ENCODE measurements around the gene SDK1. TPM values are rescaled to one million over a fixed set of nuclear protein-coding genes. Genes with fewer than 3 reads are reported as not detected.
"Not testable (repeated sequence)": the region's sequence is repeated elsewhere in the genome, so short reads cannot be mapped to it uniquely, and the experiment has no call there.

SDK1 gene
- total RNA-seq, 4 donors from 2014 or later: 1.3 to 5.0 (median 2.0) TPM

GRCh38 chr7:3960050-3960763 lies 659.2 kb downstream of the SDK1 start:
- Histone ChIP-seq H3K9me3 (no peaks in the 10 kb centered on the region), H3K27me3 (no peaks in the 10 kb centered on the region), H3K36me3 (no peaks in the 10 kb centered on the region), H3K4me1 (peaks cover 26 to 37% of the 10 kb centered on the region in 2 donors), H3K27ac (no peak overlapping the region), H3K4me3 (replicated peaks in 1 of 3) (no peak overlapping the region)
- 92 to 96% methylated on average over 11 of the region's 11 CpGs for WGBS, 2 donors
- no peak for TF ChIP-seq POLR2A (IDR thresholded peaks at IDR 0.05)
- no peak for TF ChIP-seq CTCF (IDR thresholded peaks at IDR 0.05)
- intact Hi-C loops (cut with DNase I): no loop called here
- no peak for DNase-seq

GRCh38 chr7:3960942-3961341 lies 659.9 kb downstream of the SDK1 start:
- H3K4me1 ChIP-seq: peaks cover 18 to 30% of the 10 kb centered on the region in 2 donors
- no peaks in the 10 kb centered on the region for H3K9me3 ChIP-seq
- no peak overlapping the region for H3K27ac ChIP-seq
- H3K4me3 ChIP-seq (replicated peaks in 1 of 3): no peak overlapping the region
- H3K36me3 ChIP-seq: no peaks in the 10 kb centered on the region
- no peaks in the 10 kb centered on the region for H3K27me3 ChIP-seq
- intact Hi-C loops (cut with DNase I): no loop called here
- WGBS, 2 donors: 92 to 93% methylated on average over 3 of the region's 3 CpGs
- TF ChIP-seq POLR2A (IDR thresholded peaks at IDR 0.05) (no peak), CTCF (IDR thresholded peaks at IDR 0.05) (no peak)
- no peak for DNase-seq

GRCh38 chr7:3961857-3962503 lies 660.9 kb downstream of the SDK1 start:
- intact Hi-C loops (cut with DNase I): no loop called here
- peaks cover 11 to 19% of the 10 kb centered on the region in 2 donors for H3K4me1 ChIP-seq
- no peak for DNase-seq
- no peak overlapping the region for H3K4me3 ChIP-seq (replicated peaks in 1 of 3)
- 96 to 97% methylated on average over 13 to 14 of the region's 14 CpGs for WGBS, 2 donors
- TF ChIP-seq CTCF (IDR thresholded peaks at IDR 0.05) (no peak), POLR2A (IDR thresholded peaks at IDR 0.05) (no peak)
- H3K9me3 ChIP-seq: no peaks in the 10 kb centered on the region
- H3K27ac ChIP-seq: no peak overlapping the region
- H3K27me3 ChIP-seq: no peaks in the 10 kb centered on the region
- no peaks in the 10 kb centered on the region for H3K36me3 ChIP-seq

- DNase-seq; H3K27ac ChIP-seq; intact Hi-C loops (cut with DNase I); H3K4me1 ChIP-seq; H3K4me3 ChIP-seq (replicated peaks in 1 of 3); H3K9me3 ChIP-seq; H3K36me3 ChIP-seq; H3K27me3 ChIP-seq: not testable (repeated sequence)
- 96% methylated on average over 8 to 11 of the region's 11 CpGs for WGBS, 2 donors
Observed at GRCh38 chr7:3963768-3964167, 662.7 kb downstream of the SDK1 start.

- Histone ChIP-seq H3K36me3 (no peaks in the 10 kb centered on the region), H3K4me3 (replicated peaks in 1 of 3) (no peak overlapping the region), H3K9me3 (no peaks in the 10 kb centered on the region), H3K27me3 (no peaks in the 10 kb centered on the region), H3K4me1 (no peaks in the 10 kb centered on the region), H3K27ac (no peak overlapping the region)
- intact Hi-C loops (cut with DNase I): no loop called here
- 97% methylated on average over 8 of the region's 8 CpGs for WGBS, 2 donors
- DNase-seq: no peak
- no peak for TF ChIP-seq CTCF (IDR thresholded peaks at IDR 0.05)
- TF ChIP-seq POLR2A (IDR thresholded peaks at IDR 0.05): no peak
Observed at GRCh38 chr7:3964980-3965606, 664.0 kb downstream of the SDK1 start.
